ENCODE results near the gene HK1. TPM values are rescaled to one million over a fixed set of nuclear protein-coding genes. Genes with fewer than 3 reads are reported as not detected.

The HK1 gene
- total and polyA plus RNA-seq, 2 of the 4 experiments (the other 2 are of a cell fraction) = 53.7 to 90.5 TPM

- Histone ChIP-seq H3K4me3 (ENCODE audit: insufficient read depth, low read depth, low read length) (no peak overlapping the region), H4K8ac (ENCODE audit: low read depth in 2 of 2, low read length in 2 of 2) (no peak overlapping the region), H4K20me1 (ENCODE audit: insufficient read depth, low read length) (no peaks in the 10 kb centered on the region), H3K9me1 (ENCODE audit: insufficient read depth, low read length) (no peaks in the 10 kb centered on the region), H3K23ac (ENCODE audit: low read depth, low read length) (no peak overlapping the region), H4K91ac (ENCODE audit: insufficient read depth, low read depth, low read length) (no peak overlapping the region), H2AK9ac (replicated peaks; ENCODE audit: low read depth, low read length, poor library complexity) (no peak overlapping the region), H2BK20ac (ENCODE audit: low read depth, low read length) (no peak overlapping the region), H2BK120ac (ENCODE audit: low read depth, low read length) (no peak overlapping the region), H2AK5ac (ENCODE audit: low read depth, low read length) (no peak overlapping the region), H3K4me2 (ENCODE audit: low read depth, low read length) (no peak overlapping the region), H3K14ac (replicated peaks; ENCODE audit: low read depth, low read length) (no peak overlapping the region), H2BK5ac (ENCODE audit: low read depth, low read length, poor library complexity, severe bottlenecking) (no peak overlapping the region), H4K5ac (ENCODE audit: low read depth, low read length) (no peak overlapping the region), H3K4ac (ENCODE audit: low read depth, low read length) (no peak overlapping the region), H2AFZ (replicated peaks; ENCODE audit: low read length, poor library complexity) (no peak overlapping the region), H3K27ac (ENCODE audit: insufficient read depth, low read length) (no peak overlapping the region), H3K36me3 (ENCODE audit: control insufficient read depth, insufficient read depth, low read length) (no peaks in the 10 kb centered on the region), H2BK15ac (ENCODE audit: low read depth, low read length) (no peak overlapping the region), H3K18ac (ENCODE audit: low read depth, low read length) (no peak overlapping the region), H3K9ac (ENCODE audit: low read depth, low read length) (no peak overlapping the region), H3K9me3 (ENCODE audit: control insufficient read depth, insufficient read depth, low read length) (no peaks in the 10 kb centered on the region), H3K56ac (ENCODE audit: extremely low read depth, insufficient read depth, low read length) (no peak overlapping the region), H3K27me3 (ENCODE audit: control insufficient read depth, insufficient read depth, low read length) (peaks cover 50% of the 10 kb centered on the region), H3K4me1 (ENCODE audit: control insufficient read depth, insufficient read depth, low read length) (no peaks in the 10 kb centered on the region), H3K79me1 (ENCODE audit: low read depth in 1 of 2, low read length in 2 of 2) (no peaks in the 10 kb centered on the region)
- CTCF ChIA-PET = interaction anchor here (0.6 kb wide), 1 partner anchor 647 kb away, joined by 3 read pairs; no protein-coding TSS in a partner anchor
- DNase-seq = no peak
- no peak for ATAC-seq (ENCODE audit: low read depth)
- TF ChIP-seq, protein P1, sequence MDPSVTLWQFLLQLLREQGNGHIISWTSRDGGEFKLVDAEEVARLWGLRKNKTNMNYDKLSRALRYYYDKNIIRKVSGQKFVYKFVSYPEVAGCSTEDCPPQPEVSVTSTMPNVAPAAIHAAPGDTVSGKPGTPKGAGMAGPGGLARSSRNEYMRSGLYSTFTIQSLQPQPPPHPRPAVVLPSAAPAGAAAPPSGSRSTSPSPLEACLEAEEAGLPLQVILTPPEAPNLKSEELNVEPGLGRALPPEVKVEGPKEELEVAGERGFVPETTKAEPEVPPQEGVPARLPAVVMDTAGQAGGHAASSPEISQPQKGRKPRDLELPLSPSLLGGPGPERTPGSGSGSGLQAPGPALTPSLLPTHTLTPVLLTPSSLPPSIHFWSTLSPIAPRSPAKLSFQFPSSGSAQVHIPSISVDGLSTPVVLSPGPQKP (IDR thresholded peaks at IDR 0.05; ENCODE audit: borderline replicate concordance, low read depth, low read length) = no peak
- TF ChIP-seq CTCF (conservative IDR thresholded peaks at IDR 0.05; ENCODE audit: low read depth, low read length) (no peak), POLR2A (IDR thresholded peaks at IDR 0.05; ENCODE audit: low read depth, low read length) (no peak), NFE2L2 (IDR thresholded peaks at IDR 0.05; ENCODE audit: low read depth, low read length) (no peak)
- in situ Hi-C loops (cut with MboI; ENCODE audit: low sequenced_read_pairs) = no loop called here
- POLR2A ChIA-PET (ENCODE audit: unreplicated experiment) = no interaction called here
- intact Hi-C loops (cut with micrococcal nuclease) = no loop called here
- 50% methylated on average over 2 of the region's 11 CpGs; no CpG with 5 or more reads in 1 of the 2 experiments for WGBS, 2 experiments (ENCODE audit: extremely low coverage in 2 of 2, insufficient read length in 1 of 2)
- dilution Hi-C loops (cut with HindIII; ENCODE audit: low sequenced_read_pairs, unreplicated experiment) = no loop called here
- no TSS peak for BruUV-seq (replicated peaks)
Observed at GRCh38 chr10:69295027-69295636, 16.8 kb downstream of the HK1 start.
